MV-4-11 (cell line): ENCODE data around the gene SATB1.

ENCODE experiments used
- DNase-seq: peaks from one replicate; lab custom pipeline; 2025; lab: John Stamatoyannopoulos, UW

Gene SATB1

GRCh38 chr3:18401300-18401961 lies 23.7 kb downstream of the SATB1 start:
- DNase-seq: peak; percentile 67

- DNase-seq: no peak
These were observed 26.7 kb downstream of the SATB1 start for GRCh38 chr3:18398448-18398847.

- no peak for DNase-seq
These were observed 28.7 kb downstream of the SATB1 start for GRCh38 chr3:18396428-18396827.

- no peak for DNase-seq
These were observed 30.6 kb downstream of the SATB1 start for GRCh38 chr3:18394384-18394995.

DNA sequence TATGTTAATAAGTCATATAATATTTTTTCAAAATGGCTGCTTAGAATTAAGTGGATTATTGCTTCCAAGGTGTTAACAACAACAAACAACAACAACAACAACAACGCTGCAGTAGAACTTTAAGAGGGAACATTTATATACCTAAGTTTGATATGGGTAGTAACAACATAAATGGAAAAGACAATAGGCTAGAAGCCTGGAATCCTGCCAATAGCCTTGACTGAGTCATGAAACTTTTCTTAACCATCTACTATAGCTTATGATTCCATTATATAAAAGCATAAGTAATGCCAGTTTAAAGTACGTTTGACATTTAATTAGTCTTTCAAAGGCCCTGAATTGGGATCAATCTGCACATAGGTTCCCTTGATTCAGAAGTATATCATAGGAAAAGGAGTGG lies 31.2 kb downstream of the SATB1 start:
- no peak for DNase-seq

DNA sequence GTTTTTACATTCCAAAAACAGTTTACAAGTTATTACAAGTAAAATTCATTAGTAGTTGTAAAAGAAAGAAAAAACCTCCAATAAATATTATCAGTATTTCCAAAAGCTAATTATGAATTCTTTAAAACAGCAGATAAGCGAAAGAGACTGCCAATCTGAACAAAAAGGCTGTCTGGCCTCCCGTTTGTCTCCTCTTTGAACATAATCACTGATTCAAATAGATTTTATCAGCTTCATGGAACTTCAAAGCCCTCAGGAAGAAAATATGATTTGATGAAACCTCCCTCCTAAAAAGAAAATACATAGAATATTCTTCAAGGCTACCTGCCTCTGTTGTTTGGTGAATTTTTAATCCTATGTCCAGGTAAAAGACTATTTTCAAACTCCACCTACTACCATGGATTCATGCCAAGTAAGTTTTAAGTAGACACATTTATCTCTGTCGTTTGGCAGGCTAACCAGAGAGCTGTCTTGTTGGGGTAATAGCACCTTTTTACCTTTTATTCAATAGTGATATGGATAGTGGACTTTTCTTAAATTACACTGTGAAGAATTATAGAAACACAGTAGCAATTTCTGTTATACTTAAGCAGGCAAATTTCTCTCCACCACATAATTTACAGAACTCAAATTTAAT lies 35.0 kb downstream of the SATB1 start:
- DNase-seq: no peak

- DNase-seq: peak; percentile 31
These were observed 35.9 kb downstream of the SATB1 start for GRCh38 chr3:18389108-18389733.

DNA sequence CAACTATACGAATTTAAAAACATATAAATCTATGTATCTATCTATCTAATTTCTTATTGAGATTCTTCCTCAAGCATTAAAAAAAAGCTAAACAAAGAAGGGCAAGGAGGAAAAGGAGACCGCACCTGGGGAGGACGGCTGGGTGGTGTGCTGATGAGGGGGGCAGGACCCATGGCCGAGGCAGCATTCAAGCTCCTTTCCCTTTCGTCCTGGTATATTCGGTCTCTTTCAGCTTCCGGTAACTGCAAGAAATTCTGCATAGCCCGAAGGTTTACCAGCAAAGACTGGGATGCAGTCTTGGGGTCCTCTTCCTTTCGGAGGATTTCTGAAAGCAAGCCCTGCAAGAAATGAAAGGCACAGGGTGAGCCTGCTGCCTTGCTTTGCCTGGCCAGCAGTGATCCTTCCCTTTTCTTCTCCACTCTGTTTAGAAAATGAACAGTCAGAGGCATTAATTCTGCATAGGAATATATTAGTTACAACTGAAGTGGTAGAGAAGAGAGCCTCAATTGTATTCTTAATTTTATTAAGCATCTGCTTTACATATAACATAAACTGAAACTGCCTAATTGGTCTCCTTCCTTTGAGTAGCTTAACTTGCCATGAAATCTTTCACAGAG lies 38.8 kb downstream of the SATB1 start:
- no peak for DNase-seq

- DNase-seq: no peak
These were observed 39.4 kb downstream of the SATB1 start for GRCh38 chr3:18385706-18386105.

DNA sequence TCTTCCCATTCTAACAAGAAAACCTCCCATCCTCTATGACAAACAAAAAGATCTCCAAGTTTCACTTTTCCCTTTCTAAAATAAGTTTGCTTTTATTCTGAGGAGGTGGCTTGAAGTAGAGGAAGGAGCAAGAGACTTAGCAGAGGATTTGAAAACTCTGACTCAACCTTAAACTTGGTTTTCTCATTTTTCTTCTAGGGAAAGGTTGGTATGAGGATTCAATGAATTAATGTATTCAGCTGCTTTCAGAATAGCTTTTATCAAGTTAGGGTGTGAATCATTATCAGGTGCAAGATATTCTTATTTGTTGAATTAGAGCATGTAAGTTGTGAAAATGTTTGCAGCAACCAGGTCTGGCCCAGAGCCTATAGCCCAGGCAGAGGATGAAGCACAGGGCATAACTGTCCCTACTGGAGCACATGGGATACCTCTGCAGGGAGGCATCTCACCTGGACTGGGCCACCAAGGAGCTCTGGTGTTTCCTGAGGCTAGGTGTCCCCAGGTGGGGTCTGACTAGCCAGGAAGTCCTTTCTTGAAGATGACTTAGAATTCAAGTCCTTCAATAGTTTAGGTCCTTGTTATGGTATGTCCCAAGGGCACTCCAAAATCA lies 42.3 kb downstream of the SATB1 start:
- DNase-seq: no peak

GRCh38 chr3:18379647-18380046 lies 45.5 kb downstream of the SATB1 start:
- no peak for DNase-seq

- no peak for DNase-seq
These were observed 46.9 kb downstream of the SATB1 start for GRCh38 chr3:18378218-18378617.

DNA sequence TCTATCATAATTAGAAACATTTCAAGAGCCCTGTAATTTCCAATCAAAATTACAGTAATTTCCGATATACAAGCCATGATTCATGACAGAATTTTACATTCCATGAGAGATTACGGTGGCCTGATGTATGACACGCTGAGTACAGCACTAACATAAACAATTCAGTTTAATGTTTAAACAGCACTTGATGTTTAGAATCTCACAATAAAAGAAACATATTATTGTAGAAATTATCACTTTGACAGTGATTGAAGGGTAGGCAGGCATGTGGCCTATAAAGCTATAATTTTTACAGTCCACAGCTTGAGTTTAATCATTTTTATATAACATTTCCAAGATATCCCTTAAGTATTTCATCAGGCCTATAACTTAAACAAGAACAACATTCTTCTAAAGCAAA lies 48.5 kb downstream of the SATB1 start:
- DNase-seq: no peak

- no peak for DNase-seq
These were observed 52.2 kb downstream of the SATB1 start for GRCh38 chr3:18372786-18373405.

DNA sequence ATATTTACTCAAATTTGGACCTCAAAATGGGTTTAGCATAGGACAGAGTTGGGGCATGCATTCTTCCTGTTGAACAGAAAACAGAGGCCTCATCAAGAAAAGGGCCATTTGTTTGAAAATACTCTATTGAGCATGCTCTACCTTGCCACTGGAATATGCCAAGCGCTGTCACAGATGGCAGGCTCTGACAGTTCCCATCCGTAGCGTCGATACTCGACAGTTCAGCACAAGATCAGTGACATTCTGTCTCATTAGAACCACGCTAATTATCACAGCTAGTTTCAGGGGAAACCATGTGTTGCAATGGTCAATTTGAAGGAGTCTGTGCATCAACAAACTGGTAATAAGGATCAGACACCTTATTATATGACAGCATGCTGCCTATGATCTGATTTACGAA lies 54.5 kb downstream of the SATB1 start:
- no peak for DNase-seq

- DNase-seq: no peak
These were observed 55.5 kb downstream of the SATB1 start for GRCh38 chr3:18369551-18370185.

- no peak for DNase-seq
These were observed 58.9 kb downstream of the SATB1 start for GRCh38 chr3:18366258-18366657.

GRCh38 chr3:18363338-18363737 lies 61.8 kb downstream of the SATB1 start:
- no peak for DNase-seq

DNA sequence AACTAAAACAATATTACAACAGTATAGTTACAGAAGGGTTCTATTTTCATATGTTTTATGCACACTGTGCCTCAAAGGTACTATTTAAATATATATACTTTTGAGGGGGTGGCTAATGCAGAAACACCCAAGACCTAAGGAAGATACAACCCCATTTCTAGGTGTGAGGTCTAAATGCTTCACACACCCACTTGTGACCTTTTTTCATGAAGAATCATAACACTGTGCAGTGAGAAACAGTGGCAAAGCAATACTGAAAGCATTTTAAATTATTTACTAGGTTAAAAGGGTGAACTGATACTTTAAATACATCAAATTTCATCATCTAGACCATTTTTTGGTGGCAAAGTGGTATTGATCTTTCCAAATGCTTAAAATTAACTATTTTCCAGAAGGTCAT lies 67.4 kb downstream of the SATB1 start:
- DNase-seq: no peak

DNA sequence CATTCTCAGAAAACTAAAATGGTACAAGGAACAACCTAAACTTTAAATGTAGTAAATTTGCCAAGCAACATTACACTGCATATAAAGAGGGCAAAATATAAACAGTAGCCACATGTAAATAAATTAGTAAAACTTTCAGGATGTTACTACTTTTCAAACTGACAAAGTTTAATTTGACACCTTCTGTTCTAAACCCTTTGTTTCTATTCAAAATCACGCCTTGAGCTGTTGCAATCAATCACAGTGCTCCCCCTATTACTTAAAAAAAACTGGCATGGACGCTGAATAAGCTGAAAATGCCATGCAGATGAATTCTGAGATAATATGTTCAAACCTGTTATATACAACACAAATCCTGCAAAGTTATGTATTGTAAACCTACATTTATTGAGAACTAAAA lies 69.3 kb downstream of the SATB1 start:
- DNase-seq: no peak

DNA sequence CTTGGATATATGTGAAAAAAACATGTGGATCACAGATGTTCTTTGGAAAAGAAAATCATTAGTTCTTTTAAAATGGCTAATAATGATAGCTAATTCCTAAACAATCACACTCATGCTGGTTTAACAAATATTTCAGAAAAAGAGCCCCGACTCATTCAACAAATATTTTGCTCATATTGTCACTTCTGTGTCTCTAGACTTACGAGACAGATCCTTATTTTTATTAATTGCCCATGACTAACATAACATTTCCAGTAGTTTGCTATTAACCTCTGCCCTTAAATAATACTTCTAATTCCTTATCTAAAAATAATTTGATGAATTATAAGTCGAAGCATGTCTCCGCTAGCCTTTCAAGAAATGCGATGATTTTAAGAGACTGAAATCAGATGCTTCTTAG lies 70.4 kb downstream of the SATB1 start:
- DNase-seq: no peak
